NCI-H774 (cell line): ENCODE measurements around the gene QSER1.
"Not testable (repeated sequence)": the region's sequence is repeated elsewhere in the genome, so short reads cannot be mapped to it uniquely, and the experiment has no call there.

Source experiments
- DNase-seq: peaks from one replicate; lab custom pipeline; 2025; lab: John Stamatoyannopoulos, UW

QSER1 gene

GRCh38 chr11:32935462-32936029 is 42.9 kb downstream of the QSER1 start:
- DNase-seq = no peak

- DNase-seq = not testable (repeated sequence)
Observed at GRCh38 chr11:32936178-32936577, 43.6 kb downstream of the QSER1 start.

- not testable (repeated sequence) for DNase-seq
Observed at GRCh38 chr11:32937283-32937682, 44.7 kb downstream of the QSER1 start.

- DNase-seq = no peak
Observed at GRCh38 chr11:32939046-32939445, 46.4 kb downstream of the QSER1 start.

GRCh38 chr11:32939866-32940265 is 47.3 kb downstream of the QSER1 start:
- DNase-seq = no peak

- no peak for DNase-seq
Observed at GRCh38 chr11:32940865-32941264, 48.3 kb downstream of the QSER1 start.

GRCh38 chr11:32947978-32948377 is 55.4 kb downstream of the QSER1 start:
- no peak for DNase-seq

GRCh38 chr11:32949739-32950138 is 57.1 kb downstream of the QSER1 start:
- DNase-seq = no peak

GRCh38 chr11:32952421-32952820 is 59.8 kb downstream of the QSER1 start:
- DNase-seq = no peak

GRCh38 chr11:32953700-32954099 is 61.1 kb downstream of the QSER1 start:
- no peak for DNase-seq

- peak; percentile 33 for DNase-seq
Observed at GRCh38 chr11:32960553-32961164, 68.0 kb downstream of the QSER1 start.

- no peak for DNase-seq
Observed at GRCh38 chr11:32962016-32962415, 69.4 kb downstream of the QSER1 start.

GRCh38 chr11:32963721-32964120 is 71.1 kb downstream of the QSER1 start:
- no peak for DNase-seq

- DNase-seq = no peak
Observed at GRCh38 chr11:32968541-32968940, 75.9 kb downstream of the QSER1 start.

GRCh38 chr11:32972233-32972632 is 79.6 kb downstream of the QSER1 start:
- not testable (repeated sequence) for DNase-seq

- no peak for DNase-seq
Observed at GRCh38 chr11:32972781-32973180, 80.2 kb downstream of the QSER1 start.

- no peak for DNase-seq
Observed at GRCh38 chr11:32982626-32983025, 90.0 kb downstream of the QSER1 start.

- no peak for DNase-seq
Observed at GRCh38 chr11:32983506-32983905, 90.9 kb downstream of the QSER1 start.

GRCh38 chr11:32985600-32985999 is 93.0 kb downstream of the QSER1 start:
- no peak for DNase-seq

- DNase-seq = no peak
Observed at GRCh38 chr11:32987851-32988250, 95.2 kb downstream of the QSER1 start.

GRCh38 chr11:32990481-32990880 is 97.9 kb downstream of the QSER1 start:
- DNase-seq = no peak

GRCh38 chr11:32991427-32991826 is 98.8 kb downstream of the QSER1 start:
- DNase-seq = no peak

- DNase-seq = no peak
Observed at GRCh38 chr11:32991898-32992297, 99.3 kb downstream of the QSER1 start.

- no peak for DNase-seq
Observed at GRCh38 chr11:33000181-33000580, 107.6 kb downstream of the QSER1 start.
